Stimulated activated CD4-positive, alpha-beta T cell treated with anti-CD3 and anti-CD28 coated beads, Interleukin-4, amount 100 ng/mL, for 4 hours (primary cell): ENCODE measurements around the gene GRIN2A.

ENCODE experiments used
- DNase-seq, 2 experiments: peaks; one replicate each; pipeline ENCODE4 v3.0.0-alpha.2; 2020

Gene GRIN2A

GRCh38 chr16:9957002-9957401 lies 225.2 kb downstream of the GRIN2A start:
- DNase-seq = no peak

- no peak for DNase-seq
Observed at GRCh38 chr16:9955677-9956076, 226.6 kb downstream of the GRIN2A start.

- DNase-seq = no peak
Observed at GRCh38 chr16:9953908-9954570, 228.2 kb downstream of the GRIN2A start.

DNA sequence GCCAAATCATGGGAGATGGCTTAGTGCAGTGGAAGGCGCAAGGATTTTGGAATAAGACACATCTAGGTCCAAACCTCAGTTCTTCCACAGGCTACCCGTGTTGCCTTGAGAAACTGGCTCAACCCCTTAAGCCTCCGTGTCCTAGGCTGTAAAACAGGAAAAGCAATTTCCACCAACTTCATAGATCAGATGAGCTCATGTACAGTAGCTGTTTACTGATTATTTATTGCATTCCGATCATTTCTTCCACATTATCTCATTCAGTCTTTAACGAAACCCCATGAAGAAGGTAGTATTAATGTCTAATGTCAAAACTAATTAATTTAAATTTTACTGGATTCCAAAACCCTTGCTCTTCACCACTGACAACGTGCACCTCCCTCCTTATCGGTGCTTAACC lies 231.6 kb downstream of the GRIN2A start:
- no peak for DNase-seq

- no peak for DNase-seq
Observed at GRCh38 chr16:9949396-9949795, 232.8 kb downstream of the GRIN2A start.

GRCh38 chr16:9948933-9949332 lies 233.3 kb downstream of the GRIN2A start:
- DNase-seq = no peak

GRCh38 chr16:9946022-9946720 lies 236.1 kb downstream of the GRIN2A start:
- no peak for DNase-seq

DNA sequence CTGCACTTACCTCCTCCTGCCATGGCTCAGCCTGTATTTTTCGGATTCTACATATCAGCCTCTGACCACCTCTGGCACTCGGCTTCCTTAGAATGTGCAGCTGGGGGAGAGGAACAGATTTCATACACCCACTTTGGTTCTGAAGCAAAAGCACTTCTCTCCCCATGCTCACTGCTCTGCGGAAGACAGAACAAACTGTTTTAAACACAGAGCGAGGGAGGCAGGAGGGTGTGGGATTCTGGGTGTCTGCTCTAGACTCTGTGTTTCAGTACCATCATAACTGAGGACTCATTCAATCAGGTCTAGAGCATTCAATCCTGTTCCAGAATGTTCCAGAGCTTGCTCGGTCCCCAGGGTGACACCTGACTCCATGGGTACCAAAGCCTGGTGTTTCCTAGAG lies 239.1 kb downstream of the GRIN2A start:
- DNase-seq = no peak

DNA sequence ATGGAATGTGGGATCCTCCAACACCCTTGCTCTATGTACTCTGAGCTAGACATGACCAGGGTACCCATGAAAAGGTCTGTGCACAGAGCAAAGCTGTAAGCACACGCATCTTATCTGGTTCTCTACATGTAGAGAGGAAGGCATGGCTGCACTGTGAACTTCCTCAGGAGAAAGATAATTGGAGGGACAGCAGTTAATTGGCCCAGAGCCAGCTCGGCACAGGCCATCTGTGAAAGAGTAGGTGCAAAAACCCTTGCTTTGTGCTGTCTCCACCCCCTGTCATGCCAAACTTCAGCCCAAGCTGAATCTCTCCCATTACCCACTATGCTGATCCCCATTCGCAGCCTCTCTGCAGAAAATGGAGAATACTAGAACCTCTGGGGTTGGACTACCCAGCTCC lies 241.0 kb downstream of the GRIN2A start:
- no peak for DNase-seq

DNA sequence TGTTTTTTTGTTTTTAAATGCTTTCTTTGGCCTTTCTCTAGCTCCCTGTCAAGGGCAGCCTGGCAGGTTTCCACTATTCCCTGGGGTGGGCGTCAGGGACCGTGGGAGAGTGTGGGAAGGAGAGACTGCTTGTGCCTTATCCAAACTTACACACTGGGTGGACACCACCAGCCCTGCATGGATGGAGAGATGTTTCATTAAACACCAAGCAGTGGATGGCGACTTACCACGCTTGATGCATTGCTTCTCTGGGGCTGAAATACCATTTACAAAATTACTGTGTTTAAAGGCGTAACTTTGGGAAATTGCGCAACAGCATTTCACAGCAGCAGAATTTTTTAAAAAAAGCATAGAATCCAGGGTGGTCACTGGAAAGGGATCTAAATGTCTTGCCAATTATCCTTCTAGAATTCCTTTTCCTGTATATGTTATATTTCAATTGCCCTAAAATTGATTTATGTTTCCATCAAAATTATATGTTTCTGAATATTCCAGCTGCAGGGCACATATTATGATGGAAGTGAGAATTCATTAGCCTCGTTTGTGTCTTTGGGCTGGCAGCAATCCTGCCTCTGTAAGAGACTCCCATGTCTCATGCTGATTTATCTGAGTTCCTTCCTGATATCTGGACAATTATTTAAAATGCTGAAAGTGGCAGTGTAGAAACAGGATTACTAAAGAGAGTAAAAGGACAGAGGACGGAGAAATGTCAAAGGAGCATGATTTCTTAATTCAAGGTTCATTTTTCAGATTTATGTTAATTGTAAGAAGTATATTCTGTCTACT lies 247.3 kb downstream of the GRIN2A start:
- DNase-seq = no peak

DNA sequence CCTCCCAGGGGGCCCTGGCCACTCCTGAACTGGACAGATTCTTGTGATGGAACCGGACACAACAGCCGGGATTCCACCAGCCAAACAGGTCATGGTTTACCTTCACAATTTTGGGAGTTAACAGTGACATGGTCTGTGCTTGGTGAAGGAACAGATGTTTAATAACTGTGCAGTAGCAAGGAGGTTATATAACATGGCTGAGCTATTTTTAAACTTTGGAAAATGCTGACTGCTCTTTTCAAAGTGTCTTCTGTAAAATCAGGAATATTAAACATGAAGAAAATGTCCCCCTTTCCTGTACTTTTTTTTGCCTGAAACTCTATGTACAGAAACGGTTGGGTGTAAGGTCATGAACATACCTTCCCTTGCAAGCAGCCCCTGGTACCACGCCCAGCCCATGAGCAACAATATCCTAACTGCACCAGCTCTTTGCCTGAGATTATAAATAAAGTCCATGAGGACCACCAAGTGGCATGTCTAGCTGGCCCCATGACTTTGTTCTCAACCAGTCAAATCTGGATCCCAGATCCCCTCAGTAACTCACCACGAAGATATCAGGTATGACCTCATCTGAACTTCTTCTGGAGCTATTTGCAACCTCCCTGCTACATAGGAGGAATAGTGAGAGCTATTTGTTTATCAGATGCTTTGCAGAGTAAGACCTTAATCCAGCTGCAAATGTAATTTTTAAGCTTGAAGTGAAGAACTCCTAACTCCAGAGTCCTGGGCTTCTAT lies 249.1 kb downstream of the GRIN2A start:
- no peak for DNase-seq

GRCh38 chr16:9932000-9932399 lies 250.2 kb downstream of the GRIN2A start:
- DNase-seq = no peak

- DNase-seq = no peak
Observed at GRCh38 chr16:9929836-9930235, 252.4 kb downstream of the GRIN2A start.

DNA sequence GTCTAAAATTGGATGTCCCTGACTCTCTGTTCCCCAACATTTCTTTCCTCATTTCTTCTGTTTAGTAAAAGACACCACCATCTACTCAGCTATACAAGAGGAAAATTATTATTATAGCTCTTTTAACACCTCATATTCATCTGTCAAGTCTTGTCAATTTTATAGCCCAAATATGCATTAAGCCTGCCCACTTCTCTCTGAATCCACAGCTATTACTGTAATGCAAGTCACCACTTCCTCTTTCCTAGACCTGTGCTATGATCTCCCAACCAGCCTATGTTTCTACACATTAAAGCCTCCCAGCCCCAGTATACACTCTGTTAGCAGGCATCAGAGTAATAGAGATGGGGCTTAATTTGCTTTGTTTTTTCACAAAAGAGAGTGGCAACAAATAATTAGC lies 252.9 kb downstream of the GRIN2A start:
- no peak for DNase-seq

- DNase-seq = no peak
Observed at GRCh38 chr16:9922441-9922840, 259.8 kb downstream of the GRIN2A start.

DNA sequence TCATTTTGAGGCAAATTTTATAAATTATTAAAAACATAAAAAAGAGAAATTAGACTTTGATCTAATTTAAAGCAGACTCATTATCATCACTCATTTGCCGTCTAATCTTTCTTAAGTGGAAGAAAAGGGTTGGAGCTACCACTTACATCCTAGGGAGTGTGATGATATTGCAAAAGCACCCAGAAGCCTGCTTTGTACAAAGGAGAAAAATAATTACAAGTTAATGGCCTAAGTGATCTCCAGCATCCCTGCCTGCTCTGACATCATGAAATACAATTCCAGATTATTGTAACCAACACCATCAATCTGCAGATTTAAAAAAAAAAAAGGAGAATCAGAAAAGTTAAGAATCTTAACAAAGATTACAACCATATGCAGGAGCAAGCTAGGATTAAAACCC lies 260.2 kb downstream of the GRIN2A start:
- DNase-seq = no peak

DNA sequence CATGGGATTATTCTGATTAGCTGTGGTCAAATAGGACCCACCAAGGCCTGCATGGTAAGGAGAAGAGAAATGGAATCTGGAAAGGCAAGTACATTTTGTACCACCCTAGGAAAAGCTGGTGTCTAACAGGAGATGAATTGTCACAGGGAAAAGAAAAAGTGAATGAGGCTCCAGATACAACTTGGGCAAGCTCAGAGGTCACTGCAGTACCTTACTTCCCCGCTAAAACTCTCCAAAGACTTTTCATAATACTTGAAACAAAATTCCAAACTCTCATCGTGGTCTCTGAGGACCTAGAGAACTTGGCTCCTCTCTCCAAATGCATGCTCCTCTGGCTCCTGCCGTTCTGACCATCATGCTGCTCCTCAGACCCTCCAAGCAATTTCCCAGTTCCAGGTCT lies 262.8 kb downstream of the GRIN2A start:
- no peak for DNase-seq

DNA sequence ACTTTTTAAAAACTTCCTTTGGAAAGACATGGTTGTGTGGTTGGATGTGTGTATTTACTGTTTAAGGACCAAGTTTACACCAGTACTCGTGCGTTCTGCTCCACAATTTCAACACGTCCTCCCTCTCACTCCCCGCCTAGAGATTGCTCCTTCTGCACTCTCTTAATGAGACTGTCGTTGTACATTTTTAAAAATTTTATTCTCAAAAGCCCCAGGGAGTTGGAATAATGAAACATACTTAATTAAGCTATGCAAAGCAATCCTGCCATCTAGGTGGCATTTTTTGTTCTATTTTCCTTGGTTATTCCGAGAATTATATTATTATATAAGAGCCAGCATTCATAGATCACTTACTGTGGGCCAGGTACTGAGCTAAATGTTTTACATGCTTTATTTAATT lies 264.5 kb downstream of the GRIN2A start:
- DNase-seq = no peak

GRCh38 chr16:9913604-9914326 lies 268.5 kb downstream of the GRIN2A start:
- no peak for DNase-seq

DNA sequence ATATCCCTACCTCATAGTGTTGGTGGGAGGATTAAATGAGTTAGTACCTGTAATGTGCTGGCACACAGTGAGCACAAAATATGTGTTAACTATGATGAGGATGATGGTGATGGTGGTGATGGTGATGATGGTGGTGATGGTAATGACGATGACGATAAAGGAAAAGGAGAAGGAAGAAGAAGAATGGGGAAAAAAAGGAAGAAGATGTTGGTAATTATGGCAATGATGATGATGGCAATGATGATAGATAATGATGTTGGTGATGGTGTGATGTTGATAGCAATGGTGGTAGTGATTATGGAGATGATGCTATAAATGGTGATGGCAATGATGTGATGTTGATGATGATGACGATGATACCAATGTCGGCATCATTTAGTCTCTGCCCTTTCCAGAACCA lies 270.2 kb downstream of the GRIN2A start:
- no peak for DNase-seq

GRCh38 chr16:9911231-9911630 lies 271.0 kb downstream of the GRIN2A start:
- no peak for DNase-seq

- DNase-seq = no peak
Observed at GRCh38 chr16:9909072-9909825, 273.0 kb downstream of the GRIN2A start.
